T-cell (primary cell): ENCODE measurements around the gene ARHGAP25. TPM values are rescaled to one million over a fixed set of nuclear protein-coding genes. Genes with fewer than 3 reads are reported as not detected.

Experiments used
- ATAC-seq, 4 experiments: fragments of 200-7000 bp in 3 of 4; fragments of 150-1000 bp in 1 of 4; cut with Tn5 transposase; replicated peaks in 1 of 4; 1 replicate in 3 of 4; 2 replicates in 1 of 4; pipeline ENCODE4 v1.10.0; 2021; ENCODE audit warnings: moderate library complexity in 3 of 4, mild to moderate bottlenecking in 2 of 4, moderate number of reproducible peaks in 1 of 4
- CTCF ChIA-PET, 2 donors: fragments of 300-600 bp; sonication (Branson Sonifier 250); formaldehyde crosslinking; loops; one replicate each; lab custom pipeline; 2022; ENCODE audit warnings: antibody characterized with exemption in 2 of 2; lab: Charles Lee
- POLR2A ChIA-PET, 2 donors: fragments of 300-600 bp; sonication (Branson Sonifier 250); formaldehyde crosslinking; loops; one replicate each; lab custom pipeline; 2022; ENCODE audit warnings: antibody characterized with exemption in 2 of 2; lab: Charles Lee
- DNase-seq, 35 experiments: peaks; one replicate each; pipeline versions ENCODE4 v3.0.0 to v3.0.0-alpha.2; 2013 to 2023
- H3K27ac ChIP-seq: one replicate; pipeline ENCODE4 v1.5.1; 2013; ENCODE audit warnings: low read length
- H3K27me3 ChIP-seq, 2 experiments: replicated peaks in 1 of 2; 1 replicate in 1 of 2; 2 replicates in 1 of 2; pipeline versions ENCODE4 v1.6.1 to v1.7.0; 2013; ENCODE audit warnings: low read length in 1 of 2, mixed read lengths in 1 of 2; ENCODE audit not compliant: control insufficient read depth in 2 of 2, insufficient read depth in 2 of 2; ENCODE audit errors: extremely low read depth in 1 of 2
- H3K36me3 ChIP-seq, 2 donors: 1 replicate in 1 of 2; 2 replicates in 1 of 2; pipeline versions ENCODE4 v1.6.1 to v1.7.0; 2013; ENCODE audit warnings: low read length in 1 of 2; ENCODE audit not compliant: control insufficient read depth in 2 of 2, insufficient read depth in 1 of 2; ENCODE audit errors: extremely low read depth in 1 of 2
- H3K4me1 ChIP-seq, 2 experiments: 1 replicate in 1 of 2; 2 replicates in 1 of 2; pipeline versions ENCODE4 v1.6.1 to v1.7.0; 2013; ENCODE audit warnings: low read length in 2 of 2, mixed read lengths in 1 of 2; ENCODE audit not compliant: insufficient read depth in 2 of 2, control insufficient read depth in 1 of 2; ENCODE audit errors: extremely low read depth in 1 of 2
- H3K4me3 ChIP-seq, 2 donors: 1 replicate in 1 of 2; 2 replicates in 1 of 2; pipeline versions ENCODE4 v1.5.1 to v1.7.0; 2013; ENCODE audit warnings: mild to moderate bottlenecking in 2 of 2, low read length in 1 of 2, moderate library complexity in 1 of 2; ENCODE audit not compliant: control insufficient read depth in 1 of 2; ENCODE audit errors: extremely low read depth in 1 of 2
- H3K9me3 ChIP-seq: 2 replicates; pipeline ENCODE4 v1.7.0; 2013
- H3K27ac Mint-ChIP-seq, 2 donors: one replicate each; pipeline ENCODE4 v1.8.0; 2020 to 2021; ENCODE audit warnings: mild to moderate bottlenecking in 2 of 2, mixed read lengths in 2 of 2
- H3K27me3 Mint-ChIP-seq, 2 donors: one replicate each; pipeline ENCODE4 v1.8.0; 2021 to 2022; ENCODE audit warnings: mixed read lengths in 2 of 2
- H3K36me3 Mint-ChIP-seq: one replicate; pipeline ENCODE4 v1.8.0; 2021; ENCODE audit warnings: mixed read lengths
- H3K4me1 Mint-ChIP-seq, 3 donors: one replicate each; pipeline ENCODE4 v1.8.0; 2020 to 2022; ENCODE audit warnings: mixed read lengths in 3 of 3, mild to moderate bottlenecking in 1 of 3
- H3K4me3 Mint-ChIP-seq, 3 donors: one replicate each; pipeline ENCODE4 v1.8.0; 2020 to 2022; ENCODE audit warnings: mild to moderate bottlenecking in 3 of 3, mixed read lengths in 3 of 3, moderate library complexity in 3 of 3
- H3K9me3 Mint-ChIP-seq, 3 donors: one replicate each; pipeline ENCODE4 v1.8.0; 2020 to 2022; ENCODE audit warnings: mixed read lengths in 3 of 3
- WGBS: methylation state at CpG from one replicate; pipeline ENCODE4 v1.1.5; 2013; ENCODE audit warnings: missing lambda C conversion rate; ENCODE audit not compliant: insufficient coverage; 5-methylcytosine and 5-hydroxymethylcytosine counted together
- total RNA-seq, 35 experiments: library from RNA in 6 of 35; stranded (reverse) in 6 of 35; fragments of 120-200 nt in 1 of 35; gene quantifications; one replicate each; pipeline versions ENCODE4 v1.2.1 to v1.2.4 and lab custom pipeline; 2013 to 2026

The ARHGAP25 gene
- total RNA-seq, 5 donors from 2014 or later (not counting 1 experiment from before 2014, with no cell fraction given): 103 to 134 (median 123) TPM

- Mint-ChIP-seq H3K4me3 (no peak overlapping the region), H3K9me3 (no peaks in the 10 kb centered on the region), H3K36me3 (peaks cover 41% of the 10 kb centered on the region), H3K27ac (peak overlapping the region; percentile 86 to 90), H3K27me3 (no peaks in the 10 kb centered on the region), H3K4me1 (peaks cover 57 to 66% (median 58%) of the 10 kb centered on the region in 3 donors)
- ATAC-seq: no peak
- Histone ChIP-seq H3K36me3 (peaks cover 4 to 94% of the 10 kb centered on the region in 2 donors), H3K27me3 (no peaks in the 10 kb centered on the region), H3K9me3 (no peaks in the 10 kb centered on the region), H3K4me3 (no peak overlapping the region), H3K27ac (no peak overlapping the region), H3K4me1 (peaks cover 0 to 30% of the 10 kb centered on the region in 2 experiments)
- 85% methylated on average over 9 of the region's 12 CpGs for WGBS
- DNase-seq: no peak
- CTCF ChIA-PET: interaction anchor here in 1 of 2 donors (0.5 kb wide), 1 partner anchor 68 kb away, joined by 3 read pairs; no protein-coding TSS in a partner anchor
- POLR2A ChIA-PET: no interaction called here
Observed at GRCh38 chr2:68806511-68807109, 72.0 kb downstream of the ARHGAP25 start.

GRCh38 chr2:68807821-68808266, 73.2 kb downstream of the ARHGAP25 start:
- CTCF ChIA-PET: interaction anchor here in 1 of 2 donors (0.6 to 0.9 kb wide), 2 partner anchors 55 to 79 kb away, joined by 3 read pairs; no protein-coding TSS in a partner anchor
- POLR2A ChIA-PET: no interaction called here
- peak overlapping the region in 1 of 3 donors; percentile 27 for H3K4me3 Mint-ChIP-seq
- H3K36me3 Mint-ChIP-seq: peaks cover 52% of the 10 kb centered on the region
- no peaks in the 10 kb centered on the region for H3K27me3 ChIP-seq
- no peaks in the 10 kb centered on the region for H3K9me3 ChIP-seq
- ATAC-seq (peak in 1 of 4 experiments; percentile 58), DNase-seq (peak in 16 of 35 experiments; percentile 8 to 44 (median 24))
- peaks cover 63 to 69% (median 67%) of the 10 kb centered on the region in 3 donors for H3K4me1 Mint-ChIP-seq
- H3K27ac Mint-ChIP-seq: peak overlapping the region; percentile 86 to 90
- no peaks in the 10 kb centered on the region for H3K9me3 Mint-ChIP-seq
- no peak overlapping the region for H3K4me3 ChIP-seq
- H3K36me3 ChIP-seq: peaks cover 4 to 97% of the 10 kb centered on the region in 2 donors
- WGBS: 54% methylated on average over 5 of the region's 6 CpGs
- H3K27me3 Mint-ChIP-seq: no peaks in the 10 kb centered on the region
- peaks cover 0 to 30% of the 10 kb centered on the region in 2 experiments for H3K4me1 ChIP-seq
- H3K27ac ChIP-seq: peak overlapping the region; percentile 66

GRCh38 chr2:68809324-68810240, 75.0 kb downstream of the ARHGAP25 start:
- POLR2A ChIA-PET: interaction anchor here (0.6 kb wide), 2 partner anchors 14 to 34 kb away, joined by 3 read pairs; no protein-coding TSS in a partner anchor
- Mint-ChIP-seq H3K4me3 (peak overlapping the region in 2 of 3 donors; percentile 0 to 17), H3K27me3 (no peaks in the 10 kb centered on the region), H3K4me1 (peaks cover 60 to 68% (median 66%) of the 10 kb centered on the region in 3 donors), H3K36me3 (peaks cover 62% of the 10 kb centered on the region), H3K27ac (peak overlapping the region; percentile 86 to 90), H3K9me3 (no peaks in the 10 kb centered on the region)
- Histone ChIP-seq H3K4me3 (no peak overlapping the region), H3K27ac (peak overlapping the region; percentile 66), H3K9me3 (no peaks in the 10 kb centered on the region), H3K4me1 (peaks cover 0 to 30% of the 10 kb centered on the region in 2 experiments), H3K27me3 (no peaks in the 10 kb centered on the region), H3K36me3 (peaks cover 0 to 98% of the 10 kb centered on the region in 2 donors)
- WGBS: no CpG with 5 or more reads among the region's 2 CpGs
- no peak for DNase-seq
- peak in 1 of 4 experiments; percentile 15 for ATAC-seq
- CTCF ChIA-PET: interaction anchor here (0.7 to 1.2 kb wide), 5 partner anchors 45 to 590 kb away, joined by 3 to 5 read pairs (median 3); no protein-coding TSS in a partner anchor

DNA sequence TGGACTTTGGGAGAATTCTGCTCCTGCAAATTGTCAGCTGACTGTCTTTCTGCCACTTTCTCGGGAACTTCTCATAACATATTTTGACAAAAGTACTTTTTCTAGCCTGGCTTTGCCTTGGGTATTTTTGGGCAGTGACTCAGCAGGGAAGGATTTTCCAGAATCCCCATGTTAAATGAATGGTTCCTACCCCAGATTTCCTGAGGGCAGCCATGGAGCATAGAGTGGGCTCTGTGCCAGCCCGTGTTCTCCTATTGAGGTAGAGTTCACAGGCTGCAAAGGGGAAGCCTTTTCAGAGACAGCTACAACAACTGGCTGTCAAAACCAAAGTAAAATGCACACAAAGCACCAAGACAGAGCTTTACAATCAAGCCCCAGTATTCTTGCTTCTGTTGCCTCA, 76.8 kb downstream of the ARHGAP25 start:
- H3K9me3 ChIP-seq: no peaks in the 10 kb centered on the region
- H3K4me3 ChIP-seq: no peak overlapping the region
- ATAC-seq (no peak), DNase-seq (no peak)
- Mint-ChIP-seq H3K36me3 (peaks cover 73% of the 10 kb centered on the region), H3K4me1 (peaks cover 47 to 56% (median 54%) of the 10 kb centered on the region in 3 donors), H3K9me3 (no peaks in the 10 kb centered on the region), H3K27ac (peak overlapping the region; percentile 86 to 91), H3K4me3 (no peak overlapping the region), H3K27me3 (no peaks in the 10 kb centered on the region)
- H3K27me3 ChIP-seq: no peaks in the 10 kb centered on the region
- ChIA-PET POLR2A (no interaction called here), CTCF (no interaction called here)
- WGBS: 88% methylated on average over 1 of the region's 2 CpGs
- H3K36me3 ChIP-seq: peaks cover 4 to 98% of the 10 kb centered on the region in 2 donors
- peaks cover 0 to 30% of the 10 kb centered on the region in 2 experiments for H3K4me1 ChIP-seq
- H3K27ac ChIP-seq: peak overlapping the region; percentile 26

DNA sequence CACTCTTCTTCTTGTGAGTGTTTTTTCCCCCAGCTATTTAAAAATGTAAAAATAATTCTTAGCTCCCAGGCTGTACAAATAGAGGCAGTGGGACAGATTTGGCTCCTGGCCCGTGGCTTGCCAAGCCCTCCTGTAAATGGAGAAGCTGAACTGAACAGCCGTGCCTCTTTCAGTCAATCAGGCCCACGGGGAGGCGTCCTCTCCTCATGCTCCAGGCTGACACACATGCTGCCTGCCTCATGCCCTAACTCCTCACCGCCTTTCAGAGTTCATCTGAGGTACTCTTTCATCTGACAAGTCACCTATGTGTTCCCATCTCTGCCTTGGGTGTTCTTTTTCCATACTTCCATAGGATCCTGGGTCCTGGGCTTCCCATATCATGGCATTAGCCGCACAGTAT, 77.6 kb downstream of the ARHGAP25 start:
- Mint-ChIP-seq H3K9me3 (no peaks in the 10 kb centered on the region), H3K27me3 (no peaks in the 10 kb centered on the region), H3K27ac (peak overlapping the region; percentile 86 to 91), H3K36me3 (peaks cover 67% of the 10 kb centered on the region), H3K4me1 (peaks cover 38 to 52% (median 47%) of the 10 kb centered on the region in 3 donors), H3K4me3 (no peak overlapping the region)
- ChIA-PET POLR2A (no interaction called here), CTCF (no interaction called here)
- H3K4me1 ChIP-seq: peaks cover 0 to 27% of the 10 kb centered on the region in 2 experiments
- H3K36me3 ChIP-seq: peaks cover 4 to 96% of the 10 kb centered on the region in 2 donors
- no peak for ATAC-seq
- no peak overlapping the region for H3K4me3 ChIP-seq
- no peak overlapping the region for H3K27ac ChIP-seq
- H3K27me3 ChIP-seq: no peaks in the 10 kb centered on the region
- DNase-seq: no peak
- H3K9me3 ChIP-seq: no peaks in the 10 kb centered on the region
- WGBS: 85% methylated on average over 6 of the region's 6 CpGs

GRCh38 chr2:68813596-68813995, 79.0 kb downstream of the ARHGAP25 start:
- CTCF ChIA-PET: no interaction called here
- H3K36me3 ChIP-seq: peaks cover 6 to 96% of the 10 kb centered on the region in 2 donors
- H3K27ac ChIP-seq: no peak overlapping the region
- H3K4me3 ChIP-seq: no peak overlapping the region
- no peak for DNase-seq
- no peak overlapping the region for H3K4me3 Mint-ChIP-seq
- H3K27me3 Mint-ChIP-seq: no peaks in the 10 kb centered on the region
- H3K9me3 ChIP-seq: no peaks in the 10 kb centered on the region
- H3K9me3 Mint-ChIP-seq: no peaks in the 10 kb centered on the region
- ATAC-seq: no peak
- WGBS: 96% methylated on average over 2 of the region's 3 CpGs
- POLR2A ChIA-PET: no interaction called here
- peaks cover 25 to 45% (median 41%) of the 10 kb centered on the region in 3 donors for H3K4me1 Mint-ChIP-seq
- H3K36me3 Mint-ChIP-seq: peaks cover 64% of the 10 kb centered on the region
- no peaks in the 10 kb centered on the region for H3K27me3 ChIP-seq
- H3K27ac Mint-ChIP-seq: peak overlapping the region; percentile 46 to 52
- H3K4me1 ChIP-seq: peaks cover 0 to 13% of the 10 kb centered on the region in 2 experiments
